ENCODE results near the gene STX1B. TPM values are rescaled to one million over a fixed set of nuclear protein-coding genes. Genes with fewer than 3 reads are reported as not detected.
A peak's percentile ranks its signal among the peaks of the same experiment; 100 is the strongest.
"Not testable (repeated sequence)": the region's sequence is repeated elsewhere in the genome, so short reads cannot be mapped to it uniquely, and the experiment has no call there.

Gene STX1B
- total and polyA plus RNA-seq, 9 donors = 0.34 to 1.5 (median 0.94) TPM

DNA sequence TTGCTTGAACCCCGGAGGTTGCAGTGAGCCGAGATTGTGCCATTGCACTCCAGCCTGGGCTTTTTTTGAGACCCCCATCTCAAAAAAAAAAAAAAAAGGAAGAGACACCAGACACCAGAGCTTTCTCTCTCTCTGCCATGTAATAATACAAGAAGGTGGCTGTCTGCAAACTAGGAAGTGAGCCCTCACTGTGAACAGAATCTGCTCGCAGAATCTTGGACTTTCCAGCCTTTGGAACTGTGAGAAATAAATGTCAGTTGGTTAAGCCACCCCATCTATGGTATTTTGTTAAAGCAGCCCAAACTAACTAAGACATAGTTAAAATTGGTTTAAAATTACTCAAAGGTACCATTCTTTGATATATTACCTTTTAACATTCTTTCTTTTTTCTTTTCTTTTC lies 10.1 kb upstream of the STX1B start:
- no peaks in the 10 kb centered on the region for H3K27me3 ChIP-seq
- H3K27ac ChIP-seq = no peak overlapping the region
- H3K36me3 ChIP-seq = no peaks in the 10 kb centered on the region
- DNase-seq = no peak
- TF ChIP-seq, protein P1, sequence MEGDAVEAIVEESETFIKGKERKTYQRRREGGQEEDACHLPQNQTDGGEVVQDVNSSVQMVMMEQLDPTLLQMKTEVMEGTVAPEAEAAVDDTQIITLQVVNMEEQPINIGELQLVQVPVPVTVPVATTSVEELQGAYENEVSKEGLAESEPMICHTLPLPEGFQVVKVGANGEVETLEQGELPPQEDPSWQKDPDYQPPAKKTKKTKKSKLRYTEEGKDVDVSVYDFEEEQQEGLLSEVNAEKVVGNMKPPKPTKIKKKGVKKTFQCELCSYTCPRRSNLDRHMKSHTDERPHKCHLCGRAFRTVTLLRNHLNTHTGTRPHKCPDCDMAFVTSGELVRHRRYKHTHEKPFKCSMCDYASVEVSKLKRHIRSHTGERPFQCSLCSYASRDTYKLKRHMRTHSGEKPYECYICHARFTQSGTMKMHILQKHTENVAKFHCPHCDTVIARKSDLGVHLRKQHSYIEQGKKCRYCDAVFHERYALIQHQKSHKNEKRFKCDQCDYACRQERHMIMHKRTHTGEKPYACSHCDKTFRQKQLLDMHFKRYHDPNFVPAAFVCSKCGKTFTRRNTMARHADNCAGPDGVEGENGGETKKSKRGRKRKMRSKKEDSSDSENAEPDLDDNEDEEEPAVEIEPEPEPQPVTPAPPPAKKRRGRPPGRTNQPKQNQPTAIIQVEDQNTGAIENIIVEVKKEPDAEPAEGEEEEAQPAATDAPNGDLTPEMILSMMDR (IDR thresholded peaks at IDR 0.05) = no peak
- TF ChIP-seq EP300 (IDR thresholded peaks at IDR 0.05) (no peak), POLR2A (IDR thresholded peaks at IDR 0.05) (no peak)
- no peak overlapping the region for H3K4me3 ChIP-seq
- WGBS, 3 donors = 87 to 95% (median 92%) methylated on average over 3 of the region's 3 CpGs
- H3K9me3 ChIP-seq = no peaks in the 10 kb centered on the region
- no peaks in the 10 kb centered on the region for H3K4me1 ChIP-seq (ENCODE audit: insufficient read depth)
- intact Hi-C loops (cut with DNase I) = no loop called here

DNA sequence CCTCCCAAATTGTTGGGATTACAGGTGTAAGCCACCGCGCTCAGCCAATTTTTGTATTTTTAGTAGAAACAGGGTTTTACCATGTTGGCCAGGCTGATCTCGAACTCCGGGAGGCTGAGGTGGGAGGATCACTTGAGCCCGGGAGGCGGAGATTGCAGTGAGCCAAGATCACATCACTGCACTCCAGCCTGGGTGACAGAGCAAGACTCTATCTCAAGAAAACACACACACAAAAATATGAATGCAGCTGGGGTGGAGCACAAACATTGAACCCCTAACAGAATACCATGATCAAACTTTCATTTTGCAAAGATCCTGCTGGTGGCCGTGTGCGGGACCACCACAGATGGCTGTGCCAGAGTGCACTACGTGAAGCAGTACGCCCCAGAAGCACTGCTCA lies 7.3 kb upstream of the STX1B start:
- DNase-seq; intact Hi-C loops (cut with DNase I); H3K27ac ChIP-seq; H3K36me3 ChIP-seq; H3K27me3 ChIP-seq; H3K4me1 ChIP-seq (ENCODE audit: insufficient read depth); H3K4me3 ChIP-seq; H3K9me3 ChIP-seq: not testable (repeated sequence)
- 80 to 92% (median 83%) methylated on average over 10 of the region's 10 CpGs for WGBS, 3 donors

- H3K36me3 ChIP-seq = no peaks in the 10 kb centered on the region
- H3K9me3 ChIP-seq = no peaks in the 10 kb centered on the region
- H3K27ac ChIP-seq = no peak overlapping the region
- WGBS, 3 donors = 51 to 56% (median 54%) methylated on average over 6 of the region's 6 CpGs
- DNase-seq = no peak
- intact Hi-C loops (cut with DNase I) = no loop called here
- H3K4me1 ChIP-seq (ENCODE audit: insufficient read depth) = no peaks in the 10 kb centered on the region
- no peak overlapping the region for H3K4me3 ChIP-seq
- TF ChIP-seq, protein P1 (IDR thresholded peaks at IDR 0.05) = no peak
- TF ChIP-seq EP300 (IDR thresholded peaks at IDR 0.05) (no peak), POLR2A (IDR thresholded peaks at IDR 0.05) (no peak)
- no peaks in the 10 kb centered on the region for H3K27me3 ChIP-seq
Measured at GRCh38 chr16:31016018-31016417, 5.6 kb upstream of the STX1B start.

DNA sequence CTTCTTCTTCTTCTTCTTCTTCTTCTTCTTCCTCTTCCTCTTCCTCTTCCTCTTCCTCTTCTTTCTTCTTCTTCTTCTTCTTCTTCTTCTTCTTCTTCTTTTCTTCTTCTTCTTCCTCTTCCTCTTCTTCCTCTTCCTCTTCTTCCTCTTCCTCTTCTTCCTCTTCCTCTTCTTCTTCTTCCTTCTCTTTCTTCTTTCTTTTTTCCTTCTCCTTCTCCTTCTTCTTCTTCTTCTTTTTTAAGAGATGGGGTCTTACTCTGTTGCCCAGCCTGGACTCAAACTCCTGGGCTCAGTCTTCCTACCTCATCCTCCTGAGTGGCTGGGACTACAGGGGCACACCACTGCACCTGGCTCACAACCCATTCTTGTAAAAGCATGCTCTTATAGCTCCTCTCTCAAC lies 2.9 kb upstream of the STX1B start:
- H3K4me3 ChIP-seq; H3K4me1 ChIP-seq (ENCODE audit: insufficient read depth); DNase-seq; intact Hi-C loops (cut with DNase I); H3K9me3 ChIP-seq; H3K36me3 ChIP-seq; H3K27me3 ChIP-seq; H3K27ac ChIP-seq: not testable (repeated sequence)

- 72 to 92% (median 79%) methylated on average over 7 of the region's 7 CpGs for WGBS, 3 donors
- H3K36me3 ChIP-seq, DNase-seq: not testable (repeated sequence)
Measured at GRCh38 chr16:31011815-31012214, 1.4 kb upstream of the STX1B start.

DNA sequence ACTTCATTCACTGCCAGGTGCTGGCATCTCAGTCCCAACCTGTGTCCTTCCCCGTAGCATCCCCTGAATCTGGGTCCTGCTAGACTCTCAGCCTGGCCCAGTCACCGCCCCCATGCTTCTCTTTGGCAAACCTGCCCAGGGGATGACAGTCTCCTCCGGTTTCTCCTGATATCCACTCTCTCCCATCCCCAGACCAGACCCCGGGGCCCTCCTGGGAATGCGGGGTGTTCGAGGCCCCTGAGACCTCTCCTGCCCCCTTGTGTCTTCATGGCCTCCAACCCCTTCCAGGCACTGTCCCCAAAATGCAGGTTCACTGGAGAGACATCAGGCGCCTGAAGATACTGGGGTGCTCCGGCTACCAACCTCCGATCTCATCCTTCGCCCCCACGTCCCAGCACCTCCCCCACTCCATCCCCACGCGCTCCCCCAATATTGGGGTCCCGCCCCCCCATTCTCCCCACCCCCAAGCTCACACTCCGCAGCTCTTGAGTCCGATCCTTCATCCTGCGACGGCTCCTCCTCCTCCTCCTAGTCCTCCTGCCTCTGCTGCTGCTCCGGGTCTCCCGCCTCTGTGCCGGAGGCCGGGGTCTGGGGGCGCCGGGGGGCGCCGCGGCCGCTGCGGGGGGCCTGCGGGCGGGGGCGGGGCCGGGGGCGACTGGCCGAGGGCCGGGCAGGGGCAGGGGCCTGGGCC lies 399 bp downstream of the STX1B start:
- no peak overlapping the region for H3K27ac ChIP-seq
- H3K4me3 ChIP-seq = peak overlapping the region; percentile 5
- H3K4me1 ChIP-seq (ENCODE audit: insufficient read depth) = no peaks in the 10 kb centered on the region
- no peaks in the 10 kb centered on the region for H3K36me3 ChIP-seq
- 8 to 11% (median 10%) methylated on average over 17 to 36 of the region's 36 CpGs for WGBS, 3 donors
- H3K27me3 ChIP-seq = no peaks in the 10 kb centered on the region
- no peak for DNase-seq
- no peak for TF ChIP-seq EP300 (IDR thresholded peaks at IDR 0.05)
- TF ChIP-seq, protein P1 (IDR thresholded peaks at IDR 0.05) = no peak
- no peaks in the 10 kb centered on the region for H3K9me3 ChIP-seq
- intact Hi-C loops (cut with DNase I) = no loop called here

More at GRCh38 chr16:31011815-31012214, 1.4 kb upstream of the STX1B start:
- H3K4me3 ChIP-seq; intact Hi-C loops (cut with DNase I); H3K27ac ChIP-seq; H3K4me1 ChIP-seq (ENCODE audit: insufficient read depth); H3K27me3 ChIP-seq; H3K9me3 ChIP-seq: not testable (repeated sequence)

Measured in ovary (tissue), 9 donors.